K562 (cell line): ENCODE results near the gene TMEM187. TPM values are rescaled to one million over a fixed set of nuclear protein-coding genes. Genes with fewer than 3 reads are reported as not detected.

ENCODE experiments used
- JUN ChIP-seq, 2 experiments: sonication (generic) in 1 of 2; formaldehyde crosslinking in 1 of 2; IDR thresholded peaks; 2 replicates each; pipeline versions ENCODE4 v1.6.1 to v1.8.0; 2012 to 2022; ENCODE audit warnings: borderline replicate concordance in 2 of 2, mild to moderate bottlenecking in 2 of 2, improper control_type of control experiment in 1 of 2, low read depth in 1 of 2, low read length in 1 of 2, missing genetic modification reagents in 1 of 2
- MBD2 ChIP-seq: sonication (generic); IDR thresholded peaks from 2 replicates; pipeline ENCODE4 v1.6.1; 2016; ENCODE audit warnings: low read depth, borderline replicate concordance
- MCM2 ChIP-seq: fragments of 450-650 bp; IDR thresholded peaks from 2 replicates; pipeline ENCODE4 v1.6.1; 2017; ENCODE audit warnings: low read depth, mild to moderate bottlenecking
- MCM3 ChIP-seq: fragments of 450-650 bp; IDR thresholded peaks from 2 replicates; pipeline ENCODE4 v1.6.1; 2016
- PHB ChIP-seq: fragments of 250-450 bp; sonication (Bioruptor Pico); IDR thresholded peaks from 2 replicates; pipeline ENCODE4 v1.5.0; 2021
- RCOR1 ChIP-seq, 2 experiments: IDR thresholded peaks; 2 replicates each; pipeline ENCODE4 v1.6.1; 2012; ENCODE audit warnings: low read depth in 2 of 2, low read length in 2 of 2, borderline replicate concordance in 1 of 2, improper control_type of control experiment in 1 of 2
- SMARCC2 ChIP-seq: fragments of 450-650 bp; IDR thresholded peaks from 2 replicates; pipeline ENCODE4 v1.6.1; 2017; ENCODE audit warnings: antibody characterized with exemption, moderate library complexity, mild to moderate bottlenecking, low read depth
- TCF7 ChIP-seq: sonication (generic); IDR thresholded peaks from 2 replicates; pipeline ENCODE4 v1.6.1; 2016; ENCODE audit warnings: antibody characterized with exemption, borderline replicate concordance
- ZFP30 ChIP-seq: fragments of 250-450 bp; sonication (Bioruptor Pico); IDR thresholded peaks from 2 replicates; pipeline ENCODE4 v1.8.0; 2022; ENCODE audit warnings: moderate library complexity, mild to moderate bottlenecking, inconsistent platforms, borderline replicate concordance
- ZNF197 ChIP-seq: fragments of 200-800 bp; sonication (Bioruptor generic); IDR thresholded peaks from 2 replicates; pipeline ENCODE4 v1.6.1; 2016; ENCODE audit warnings: low read depth, missing genetic modification characterization, missing compliant biosample characterization
- ZNF354B ChIP-seq: fragments of 250-450 bp; sonication (Bioruptor Pico); IDR thresholded peaks from 2 replicates; pipeline ENCODE4 v1.4.0; 2020
- polyA plus RNA-seq, 8 experiments: library from polyadenylated mRNA; depleted of rRNA in 4 of 8; stranded (reverse) in 5 of 8; unstranded in 3 of 8; fragments of >200 nt; fragmentation: Nextera tagmentation in 2 of 8; fragmentation: Illumina TruSeq in 1 of 8; extraction: Ambion mirVana in 2 of 8; extraction: Trizol in 1 of 8; gene quantifications; 2 replicates each; pipeline versions ENCODE4 v1.2.1 to v1.2.3, GENCODE V29; 2011 to 2014; ENCODE audit warnings: inconsistent platforms in 1 of 8, missing spikeins in 1 of 8
- total RNA-seq, 7 experiments: library from RNA; depleted of rRNA in 6 of 7; stranded (reverse); fragments of >200 nt in 6 of 7; fragmentation: Illumina TruSeq in 2 of 7; extraction: Trizol in 2 of 7; gene quantifications; 2 replicates each; pipeline versions ENCODE4 v1.2.1 to v1.2.3, GENCODE V29; 2011 to 2021; ENCODE audit warnings: low replicate concordance in 1 of 7
- TF ChIP-seq, protein P1 (sequence below): fragments of 200-800 bp; sonication (Bioruptor generic); IDR thresholded peaks from 2 replicates; pipeline ENCODE4 v1.6.1; 2017; ENCODE audit warnings: missing genetic modification characterization, missing compliant biosample characterization
- TF ChIP-seq, protein P2 (sequence below): fragments of 200-400 bp; formaldehyde crosslinking; IDR thresholded peaks from 2 replicates; pipeline ENCODE4 v1.6.1; 2017; ENCODE audit warnings: mild to moderate bottlenecking, low read depth, low read length, moderate library complexity
- TF ChIP-seq, protein P3 (sequence below): fragments of 450-650 bp; IDR thresholded peaks from 2 replicates; pipeline ENCODE4 v1.6.1; 2016; ENCODE audit warnings: missing biosample characterization, missing genetic modification characterization
- TF ChIP-seq, protein P4 (sequence below): fragments of 250-450 bp; sonication (Bioruptor Pico); IDR thresholded peaks from 2 replicates; pipeline ENCODE4 v1.5.1; 2021; ENCODE audit warnings: mild to moderate bottlenecking
- TF ChIP-seq, protein P5 (sequence below): IDR thresholded peaks from 2 replicates; pipeline ENCODE4 v1.6.1; 2014; ENCODE audit warnings: antibody characterized with exemption

The TMEM187 gene
- total and polyA plus RNA-seq, 9 of the 15 experiments (the other 6 are each of a cell fraction or from before 2014, with no cell fraction given), result 0.13 to 6.4 (median 1.6) TPM

DNA sequence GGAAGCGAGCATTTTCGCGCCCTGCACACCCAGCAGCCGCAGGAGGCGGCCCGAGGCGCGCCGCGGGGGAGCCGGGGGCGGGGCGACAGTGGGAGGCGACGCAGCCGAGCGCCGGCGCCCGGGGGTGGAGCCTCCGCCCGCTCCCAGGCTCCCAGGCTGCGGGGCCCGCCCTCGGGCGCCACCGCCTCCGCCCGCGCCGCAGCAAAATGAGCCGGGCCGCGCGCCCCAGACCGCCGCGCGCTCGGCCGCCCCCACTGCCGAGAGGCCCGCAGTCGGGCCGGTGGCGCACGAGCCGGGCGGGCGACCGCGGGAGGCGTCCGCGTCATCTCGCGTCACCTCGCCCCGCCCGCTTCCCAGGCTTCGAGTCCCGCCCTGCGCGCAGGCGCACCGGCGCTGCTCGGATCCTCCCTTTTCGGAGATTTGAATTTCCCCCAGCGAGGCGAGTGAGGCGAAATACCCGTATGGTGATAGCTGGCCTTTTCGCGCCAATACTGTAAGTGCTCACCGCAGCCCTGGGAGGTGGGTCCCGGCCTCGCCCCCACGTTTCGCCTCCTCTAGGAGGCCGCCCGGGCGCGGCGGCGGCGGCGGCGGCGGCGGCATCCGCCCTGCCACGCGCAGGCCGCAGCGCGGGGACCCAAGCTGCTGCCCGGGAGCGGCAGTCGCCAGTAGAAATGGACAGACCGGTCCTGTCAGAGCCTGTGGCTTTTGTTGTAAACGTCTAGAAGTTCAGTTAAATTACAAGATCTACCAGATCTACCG is at the start of gene TMEM187 (continued):
- TF ChIP-seq, protein P1, sequence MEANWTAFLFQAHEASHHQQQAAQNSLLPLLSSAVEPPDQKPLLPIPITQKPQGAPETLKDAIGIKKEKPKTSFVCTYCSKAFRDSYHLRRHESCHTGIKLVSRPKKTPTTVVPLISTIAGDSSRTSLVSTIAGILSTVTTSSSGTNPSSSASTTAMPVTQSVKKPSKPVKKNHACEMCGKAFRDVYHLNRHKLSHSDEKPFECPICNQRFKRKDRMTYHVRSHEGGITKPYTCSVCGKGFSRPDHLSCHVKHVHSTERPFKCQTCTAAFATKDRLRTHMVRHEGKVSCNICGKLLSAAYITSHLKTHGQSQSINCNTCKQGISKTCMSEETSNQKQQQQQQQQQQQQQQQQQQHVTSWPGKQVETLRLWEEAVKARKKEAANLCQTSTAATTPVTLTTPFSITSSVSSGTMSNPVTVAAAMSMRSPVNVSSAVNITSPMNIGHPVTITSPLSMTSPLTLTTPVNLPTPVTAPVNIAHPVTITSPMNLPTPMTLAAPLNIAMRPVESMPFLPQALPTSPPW (CRISPR knock-in tag), result no peak
- TF ChIP-seq RCOR1 (IDR thresholded peaks at IDR 0.05; ENCODE audit: borderline replicate concordance in 1 of 2, low read depth in 2 of 2, low read length in 2 of 2), result no peak; a peak in 1 of 4 replicates
- TF ChIP-seq, protein P2, sequence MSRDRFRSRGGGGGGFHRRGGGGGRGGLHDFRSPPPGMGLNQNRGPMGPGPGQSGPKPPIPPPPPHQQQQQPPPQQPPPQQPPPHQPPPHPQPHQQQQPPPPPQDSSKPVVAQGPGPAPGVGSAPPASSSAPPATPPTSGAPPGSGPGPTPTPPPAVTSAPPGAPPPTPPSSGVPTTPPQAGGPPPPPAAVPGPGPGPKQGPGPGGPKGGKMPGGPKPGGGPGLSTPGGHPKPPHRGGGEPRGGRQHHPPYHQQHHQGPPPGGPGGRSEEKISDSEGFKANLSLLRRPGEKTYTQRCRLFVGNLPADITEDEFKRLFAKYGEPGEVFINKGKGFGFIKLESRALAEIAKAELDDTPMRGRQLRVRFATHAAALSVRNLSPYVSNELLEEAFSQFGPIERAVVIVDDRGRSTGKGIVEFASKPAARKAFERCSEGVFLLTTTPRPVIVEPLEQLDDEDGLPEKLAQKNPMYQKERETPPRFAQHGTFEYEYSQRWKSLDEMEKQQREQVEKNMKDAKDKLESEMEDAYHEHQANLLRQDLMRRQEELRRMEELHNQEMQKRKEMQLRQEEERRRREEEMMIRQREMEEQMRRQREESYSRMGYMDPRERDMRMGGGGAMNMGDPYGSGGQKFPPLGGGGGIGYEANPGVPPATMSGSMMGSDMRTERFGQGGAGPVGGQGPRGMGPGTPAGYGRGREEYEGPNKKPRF, result no peak
- no peak for TF ChIP-seq JUN (IDR thresholded peaks at IDR 0.05; ENCODE audit: borderline replicate concordance, low read depth, low read length)
- TF ChIP-seq JUN (CRISPR knock-in tag; IDR thresholded peaks at IDR 0.05; ENCODE audit: borderline replicate concordance), result no peak
- no peak for TF ChIP-seq ZNF197 (CRISPR knock-in tag)
- no peak for TF ChIP-seq MCM3
- TF ChIP-seq, protein P3, sequence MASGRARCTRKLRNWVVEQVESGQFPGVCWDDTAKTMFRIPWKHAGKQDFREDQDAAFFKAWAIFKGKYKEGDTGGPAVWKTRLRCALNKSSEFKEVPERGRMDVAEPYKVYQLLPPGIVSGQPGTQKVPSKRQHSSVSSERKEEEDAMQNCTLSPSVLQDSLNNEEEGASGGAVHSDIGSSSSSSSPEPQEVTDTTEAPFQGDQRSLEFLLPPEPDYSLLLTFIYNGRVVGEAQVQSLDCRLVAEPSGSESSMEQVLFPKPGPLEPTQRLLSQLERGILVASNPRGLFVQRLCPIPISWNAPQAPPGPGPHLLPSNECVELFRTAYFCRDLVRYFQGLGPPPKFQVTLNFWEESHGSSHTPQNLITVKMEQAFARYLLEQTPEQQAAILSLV (tag), result no peak
- TF ChIP-seq ZNF354B, result no peak
- TF ChIP-seq PHB (CRISPR knock-in tag), result no peak
- TF ChIP-seq TCF7, result no peak
- TF ChIP-seq, protein P4, sequence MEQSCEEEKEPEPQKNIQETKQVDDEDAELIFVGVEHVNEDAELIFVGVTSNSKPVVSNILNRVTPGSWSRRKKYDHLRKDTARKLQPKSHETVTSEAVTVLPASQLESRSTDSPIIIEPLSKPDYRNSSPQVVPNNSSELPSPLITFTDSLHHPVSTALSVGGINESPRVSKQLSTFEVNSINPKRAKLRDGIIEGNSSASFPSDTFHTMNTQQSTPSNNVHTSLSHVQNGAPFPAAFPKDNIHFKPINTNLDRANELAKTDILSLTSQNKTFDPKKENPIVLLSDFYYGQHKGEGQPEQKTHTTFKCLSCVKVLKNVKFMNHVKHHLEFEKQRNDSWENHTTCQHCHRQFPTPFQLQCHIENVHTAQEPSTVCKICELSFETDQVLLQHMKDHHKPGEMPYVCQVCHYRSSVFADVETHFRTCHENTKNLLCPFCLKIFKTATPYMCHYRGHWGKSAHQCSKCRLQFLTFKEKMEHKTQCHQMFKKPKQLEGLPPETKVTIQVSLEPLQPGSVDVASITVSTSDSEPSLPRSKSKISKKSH (CRISPR knock-in tag), result no peak
- no peak; the same call in 1 of the 2 replicates for TF ChIP-seq MBD2
- TF ChIP-seq, protein P5, sequence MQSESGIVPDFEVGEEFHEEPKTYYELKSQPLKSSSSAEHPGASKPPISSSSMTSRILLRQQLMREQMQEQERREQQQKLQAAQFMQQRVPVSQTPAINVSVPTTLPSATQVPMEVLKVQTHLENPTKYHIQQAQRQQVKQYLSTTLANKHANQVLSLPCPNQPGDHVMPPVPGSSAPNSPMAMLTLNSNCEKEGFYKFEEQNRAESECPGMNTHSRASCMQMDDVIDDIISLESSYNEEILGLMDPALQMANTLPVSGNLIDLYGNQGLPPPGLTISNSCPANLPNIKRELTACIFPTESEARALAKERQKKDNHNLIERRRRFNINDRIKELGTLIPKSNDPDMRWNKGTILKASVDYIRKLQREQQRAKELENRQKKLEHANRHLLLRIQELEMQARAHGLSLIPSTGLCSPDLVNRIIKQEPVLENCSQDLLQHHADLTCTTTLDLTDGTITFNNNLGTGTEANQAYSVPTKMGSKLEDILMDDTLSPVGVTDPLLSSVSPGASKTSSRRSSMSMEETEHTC, result no peak
- TF ChIP-seq MCM2, result no peak
- TF ChIP-seq SMARCC2, result no peak
- TF ChIP-seq ZFP30 (CRISPR knock-in tag), result no peak
